HG03108 (cell line): ENCODE results near the gene MGMT.

Experiments
- ATAC-seq: cut with Tn5 transposase; IDR thresholded peaks from one replicate; pipeline ENCODE4 v1.9.1; 2021; ENCODE audit warnings: moderate library complexity; ENCODE audit not compliant: unreplicated experiment

Gene MGMT

GRCh38 chr10:129541200-129541599 is 74.2 kb downstream of the MGMT start:
- ATAC-seq: no peak

GRCh38 chr10:129541748-129542487 is 74.9 kb downstream of the MGMT start:
- ATAC-seq: no peak

GRCh38 chr10:129542589-129542988 is 75.5 kb downstream of the MGMT start:
- ATAC-seq: no peak

GRCh38 chr10:129544205-129545202 is 77.5 kb downstream of the MGMT start:
- no peak for ATAC-seq

GRCh38 chr10:129545261-129545660 is 78.2 kb downstream of the MGMT start:
- ATAC-seq: no peak

- no peak for ATAC-seq
Measured at GRCh38 chr10:129546106-129546505, 79.1 kb downstream of the MGMT start.

GRCh38 chr10:129547608-129548007 is 80.6 kb downstream of the MGMT start:
- ATAC-seq: no peak

GRCh38 chr10:129548600-129548999 is 81.6 kb downstream of the MGMT start:
- ATAC-seq: no peak

- no peak for ATAC-seq
Measured at GRCh38 chr10:129550076-129550475, 83.0 kb downstream of the MGMT start.

- no peak for ATAC-seq
Measured at GRCh38 chr10:129550658-129551057, 83.6 kb downstream of the MGMT start.

- ATAC-seq: peak; percentile 84
Measured at GRCh38 chr10:129552119-129552518, 85.1 kb downstream of the MGMT start.

- ATAC-seq: no peak
Measured at GRCh38 chr10:129553928-129554327, 86.9 kb downstream of the MGMT start.

GRCh38 chr10:129556316-129556715 is 89.3 kb downstream of the MGMT start:
- no peak for ATAC-seq

GRCh38 chr10:129560361-129560760 is 93.3 kb downstream of the MGMT start:
- no peak for ATAC-seq

- no peak for ATAC-seq
Measured at GRCh38 chr10:129562487-129562886, 95.4 kb downstream of the MGMT start.

GRCh38 chr10:129564923-129565322 is 97.9 kb downstream of the MGMT start:
- no peak for ATAC-seq

GRCh38 chr10:129568583-129569344 is 101.7 kb downstream of the MGMT start:
- ATAC-seq: no peak

GRCh38 chr10:129570185-129570584 is 103.1 kb downstream of the MGMT start:
- ATAC-seq: no peak

- ATAC-seq: no peak
Measured at GRCh38 chr10:129579228-129579627, 112.2 kb downstream of the MGMT start.

- ATAC-seq: no peak
Measured at GRCh38 chr10:129580010-129580409, 113.0 kb downstream of the MGMT start.

- ATAC-seq: no peak
Measured at GRCh38 chr10:129580901-129581300, 113.9 kb downstream of the MGMT start.
